Large intestine (tissue), 3 donors: ENCODE measurements around the gene HDAC6. TPM values are rescaled to one million over a fixed set of nuclear protein-coding genes. Genes with fewer than 3 reads are reported as not detected.

Experiments
- DNase-seq, 2 donors: peaks; one replicate each; pipeline versions ENCODE4 v3.0.0 to v3.0.0-alpha.2; 2013
- H3K27ac ChIP-seq: one replicate; pipeline ENCODE4 v1.5.1; 2013; ENCODE audit warnings: low read length
- H3K27me3 ChIP-seq: 2 replicates; pipeline ENCODE4 v1.6.1; 2013; ENCODE audit warnings: low read length; ENCODE audit not compliant: control insufficient read depth, insufficient read depth
- H3K36me3 ChIP-seq: 2 replicates; pipeline ENCODE4 v1.6.1; 2013; ENCODE audit warnings: low read length; ENCODE audit not compliant: control insufficient read depth, insufficient read depth
- H3K4me1 ChIP-seq: one replicate; pipeline ENCODE4 v1.6.1; 2013; ENCODE audit warnings: low read length; ENCODE audit not compliant: control insufficient read depth, insufficient read depth
- H3K4me3 ChIP-seq: one replicate; pipeline ENCODE4 v1.5.1; 2013; ENCODE audit warnings: low read length
- H3K9me3 ChIP-seq: one replicate; pipeline ENCODE4 v1.6.1; 2013; ENCODE audit warnings: mild to moderate bottlenecking, low read depth, low read length, moderate library complexity; ENCODE audit not compliant: control insufficient read depth
- WGBS: methylation state at CpG from one replicate; pipeline ENCODE4 v1.1.5; 2013; ENCODE audit warnings: low lambda C conversion rate; ENCODE audit not compliant: insufficient coverage; 5-methylcytosine and 5-hydroxymethylcytosine counted together
- polyA plus RNA-seq: library from polyadenylated mRNA; unstranded; fragments of 120-200 nt; gene quantifications from one replicate; pipeline ENCODE4 v1.2.1, GENCODE V29; 2013

HDAC6 gene
- polyA plus RNA-seq, 1 donor: 133 TPM

- Histone ChIP-seq H3K9me3 (no peaks in the 10 kb centered on the region), H3K27me3 (no peaks in the 10 kb centered on the region), H3K4me3 (no peak overlapping the region), H3K36me3 (no peaks in the 10 kb centered on the region), H3K27ac (no peak overlapping the region), H3K4me1 (no peaks in the 10 kb centered on the region)
- no peak for DNase-seq
- WGBS: 85% methylated on average over 3 of the region's 17 CpGs
Measured at GRCh38 chrX:48787505-48788443, 14.1 kb upstream of the HDAC6 start.

- Histone ChIP-seq H3K4me1 (peaks cover 3% of the 10 kb centered on the region), H3K9me3 (no peaks in the 10 kb centered on the region), H3K4me3 (no peak overlapping the region), H3K36me3 (no peaks in the 10 kb centered on the region), H3K27ac (no peak overlapping the region), H3K27me3 (no peaks in the 10 kb centered on the region)
- DNase-seq: no peak
- WGBS: no CpG with 5 or more reads among the region's 7 CpGs
Measured at GRCh38 chrX:48789366-48790220, 12.3 kb upstream of the HDAC6 start.

- H3K27me3 ChIP-seq: no peaks in the 10 kb centered on the region
- no peak for DNase-seq
- WGBS: 82% methylated on average over 3 of the region's 5 CpGs
- H3K9me3 ChIP-seq: no peaks in the 10 kb centered on the region
- H3K4me3 ChIP-seq: no peak overlapping the region
- H3K27ac ChIP-seq: no peak overlapping the region
- no peaks in the 10 kb centered on the region for H3K36me3 ChIP-seq
- peaks cover 11% of the 10 kb centered on the region for H3K4me1 ChIP-seq
Measured at GRCh38 chrX:48790477-48790876, 11.4 kb upstream of the HDAC6 start.

GRCh38 chrX:48791063-48791820 lies 10.6 kb upstream of the HDAC6 start:
- no peaks in the 10 kb centered on the region for H3K9me3 ChIP-seq
- DNase-seq: no peak
- no peaks in the 10 kb centered on the region for H3K36me3 ChIP-seq
- H3K4me1 ChIP-seq: peaks cover 17% of the 10 kb centered on the region
- H3K27me3 ChIP-seq: no peaks in the 10 kb centered on the region
- H3K27ac ChIP-seq: no peak overlapping the region
- no CpG with 5 or more reads among the region's 11 CpGs for WGBS
- H3K4me3 ChIP-seq: no peak overlapping the region

- no CpG with 5 or more reads among the region's 7 CpGs for WGBS
- H3K27ac ChIP-seq: no peak overlapping the region
Measured at GRCh38 chrX:48792219-48792618, 9.6 kb upstream of the HDAC6 start.

GRCh38 chrX:48793935-48794334 lies 7.9 kb upstream of the HDAC6 start:
- H3K4me3 ChIP-seq: no peak overlapping the region
- H3K36me3 ChIP-seq: no peaks in the 10 kb centered on the region
- no peaks in the 10 kb centered on the region for H3K9me3 ChIP-seq
- DNase-seq: no peak
- WGBS: no CpG with 5 or more reads among the region's 4 CpGs
- peaks cover 17% of the 10 kb centered on the region for H3K4me1 ChIP-seq
- no peak overlapping the region for H3K27ac ChIP-seq
- H3K27me3 ChIP-seq: no peaks in the 10 kb centered on the region

More at GRCh38 chrX:48792219-48792618, 9.6 kb upstream of the HDAC6 start:
- no peaks in the 10 kb centered on the region for H3K27me3 ChIP-seq
- peaks cover 17% of the 10 kb centered on the region for H3K4me1 ChIP-seq
- no peaks in the 10 kb centered on the region for H3K36me3 ChIP-seq
- no peaks in the 10 kb centered on the region for H3K9me3 ChIP-seq
- no peak for DNase-seq
- no peak overlapping the region for H3K4me3 ChIP-seq

- Histone ChIP-seq H3K4me1 (peaks cover 17% of the 10 kb centered on the region), H3K27me3 (no peaks in the 10 kb centered on the region), H3K27ac (peak overlapping the region; percentile 77), H3K9me3 (no peaks in the 10 kb centered on the region), H3K36me3 (no peaks in the 10 kb centered on the region), H3K4me3 (no peak overlapping the region)
- peak; percentile 48 to 69 for DNase-seq
- no CpG with 5 or more reads among the region's 12 CpGs for WGBS
Measured at GRCh38 chrX:48794340-48794910, 7.4 kb upstream of the HDAC6 start.

- Histone ChIP-seq H3K4me1 (peaks cover 17% of the 10 kb centered on the region), H3K36me3 (no peaks in the 10 kb centered on the region), H3K27me3 (no peaks in the 10 kb centered on the region), H3K4me3 (no peak overlapping the region), H3K9me3 (no peaks in the 10 kb centered on the region), H3K27ac (peak overlapping the region; percentile 77)
- peak; percentile 56 to 70 for DNase-seq
- no CpG with 5 or more reads among the region's 8 CpGs for WGBS
Measured at GRCh38 chrX:48794911-48795515, 6.9 kb upstream of the HDAC6 start.

- Histone ChIP-seq H3K4me1 (peaks cover 25% of the 10 kb centered on the region), H3K36me3 (no peaks in the 10 kb centered on the region), H3K27me3 (no peaks in the 10 kb centered on the region), H3K4me3 (no peak overlapping the region), H3K27ac (no peak overlapping the region), H3K9me3 (no peaks in the 10 kb centered on the region)
- WGBS: no CpG with 5 or more reads among the region's 2 CpGs
- DNase-seq: no peak
Measured at GRCh38 chrX:48798318-48798717, 3.5 kb upstream of the HDAC6 start.
